ENCODE data around the gene SVIL. TPM values are rescaled to one million over a fixed set of nuclear protein-coding genes. Genes with fewer than 3 reads are reported as not detected.
"Not testable (repeated sequence)": the region's sequence is repeated elsewhere in the genome, so short reads cannot be mapped to it uniquely, and the experiment has no call there.

The SVIL gene
- total RNA-seq, 1 donor = 12.4 TPM

- DNase-seq (ENCODE audit: low read depth in 2 of 3, low spot score in 2 of 3) = no peak
Observed at GRCh38 chr10:29607576-29607975, 27.2 kb downstream of the SVIL start.

- DNase-seq (ENCODE audit: low read depth in 2 of 3, low spot score in 2 of 3) = not testable (repeated sequence)
Observed at GRCh38 chr10:29606693-29607092, 28.1 kb downstream of the SVIL start.

GRCh38 chr10:29604291-29604825 lies 30.4 kb downstream of the SVIL start:
- DNase-seq (ENCODE audit: low read depth in 2 of 3, low spot score in 2 of 3) = no peak

GRCh38 chr10:29603223-29603896 lies 31.4 kb downstream of the SVIL start:
- DNase-seq (ENCODE audit: low read depth in 2 of 3, low spot score in 2 of 3) = no peak

GRCh38 chr10:29600821-29601220 lies 34.0 kb downstream of the SVIL start:
- no peak for DNase-seq (ENCODE audit: low read depth in 2 of 3, low spot score in 2 of 3)

- DNase-seq (ENCODE audit: low read depth in 2 of 3, low spot score in 2 of 3) = no peak
Observed at GRCh38 chr10:29600067-29600466, 34.7 kb downstream of the SVIL start.

- DNase-seq (ENCODE audit: low read depth in 2 of 3, low spot score in 2 of 3) = no peak
Observed at GRCh38 chr10:29598851-29599311, 35.9 kb downstream of the SVIL start.

GRCh38 chr10:29596826-29597225 lies 37.9 kb downstream of the SVIL start:
- DNase-seq (ENCODE audit: low read depth in 2 of 3, low spot score in 2 of 3) = no peak

- DNase-seq (ENCODE audit: low read depth in 2 of 3, low spot score in 2 of 3) = no peak
Observed at GRCh38 chr10:29596356-29596755, 38.4 kb downstream of the SVIL start.

GRCh38 chr10:29595636-29596225 lies 39.0 kb downstream of the SVIL start:
- no peak for DNase-seq (ENCODE audit: low read depth in 2 of 3, low spot score in 2 of 3)

GRCh38 chr10:29595146-29595545 lies 39.6 kb downstream of the SVIL start:
- DNase-seq (ENCODE audit: low read depth in 2 of 3, low spot score in 2 of 3) = no peak

- DNase-seq (ENCODE audit: low read depth in 2 of 3, low spot score in 2 of 3) = no peak
Observed at GRCh38 chr10:29591651-29591968, 43.2 kb downstream of the SVIL start.

- no peak for DNase-seq (ENCODE audit: low read depth in 2 of 3, low spot score in 2 of 3)
Observed at GRCh38 chr10:29590915-29591650, 43.7 kb downstream of the SVIL start.

GRCh38 chr10:29588629-29589421 lies 45.9 kb downstream of the SVIL start:
- no peak for DNase-seq (ENCODE audit: low read depth in 2 of 3, low spot score in 2 of 3)

GRCh38 chr10:29587750-29588628 lies 46.8 kb downstream of the SVIL start:
- DNase-seq (ENCODE audit: low read depth in 2 of 3, low spot score in 2 of 3) = not testable (repeated sequence)

GRCh38 chr10:29587102-29587749 lies 47.5 kb downstream of the SVIL start:
- not testable (repeated sequence) for DNase-seq (ENCODE audit: low read depth in 2 of 3, low spot score in 2 of 3)

GRCh38 chr10:29586509-29586908 lies 48.3 kb downstream of the SVIL start:
- no peak for DNase-seq (ENCODE audit: low read depth in 2 of 3, low spot score in 2 of 3)

- DNase-seq (ENCODE audit: low read depth in 2 of 3, low spot score in 2 of 3) = peak in 1 of 3 donors; percentile 9
Observed at GRCh38 chr10:29585488-29585976, 49.2 kb downstream of the SVIL start.

- no peak for DNase-seq (ENCODE audit: low read depth in 2 of 3, low spot score in 2 of 3)
Observed at GRCh38 chr10:29584436-29584835, 50.3 kb downstream of the SVIL start.

All from hematopoietic multipotent progenitor cell (in vitro differentiated cells).